Activated T-cell treated with anti-CD3 and anti-CD28 coated beads for 4 hours (primary cell): Measurements from ENCODE around the gene ACACA.
"Not testable (repeated sequence)": the region's sequence is repeated elsewhere in the genome, so short reads cannot be mapped to it uniquely, and the experiment has no call there.

Experiments
- DNase-seq: peaks from one replicate; pipeline ENCODE4 v3.0.0-alpha.2; 2020

The ACACA gene

DNA sequence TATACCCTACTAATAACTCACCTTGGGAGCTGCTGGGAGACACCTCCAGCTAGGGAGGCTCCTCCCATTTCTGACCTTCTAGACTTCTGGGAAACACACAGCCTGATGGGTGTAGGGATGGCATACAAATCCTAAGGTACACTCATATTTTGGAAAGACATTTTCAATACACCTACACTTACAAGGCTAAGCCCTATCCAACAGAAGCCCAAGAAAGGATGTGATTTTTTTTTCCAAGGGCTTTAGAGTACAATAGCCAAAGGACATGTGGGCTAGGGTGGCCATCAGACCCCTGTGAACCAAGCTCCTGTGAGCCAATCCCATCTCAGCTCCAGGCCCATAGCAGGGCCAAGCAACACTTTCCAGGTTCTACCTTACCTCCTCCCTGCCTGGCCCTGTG, 313.9 kb downstream of the ACACA start:
- no peak for DNase-seq

- no peak for DNase-seq
Observed at GRCh38 chr17:37092071-37092470, 314.6 kb downstream of the ACACA start.

GRCh38 chr17:37090941-37091340, 315.7 kb downstream of the ACACA start:
- no peak for DNase-seq

- no peak for DNase-seq
Observed at GRCh38 chr17:37089956-37090355, 316.7 kb downstream of the ACACA start.

DNA sequence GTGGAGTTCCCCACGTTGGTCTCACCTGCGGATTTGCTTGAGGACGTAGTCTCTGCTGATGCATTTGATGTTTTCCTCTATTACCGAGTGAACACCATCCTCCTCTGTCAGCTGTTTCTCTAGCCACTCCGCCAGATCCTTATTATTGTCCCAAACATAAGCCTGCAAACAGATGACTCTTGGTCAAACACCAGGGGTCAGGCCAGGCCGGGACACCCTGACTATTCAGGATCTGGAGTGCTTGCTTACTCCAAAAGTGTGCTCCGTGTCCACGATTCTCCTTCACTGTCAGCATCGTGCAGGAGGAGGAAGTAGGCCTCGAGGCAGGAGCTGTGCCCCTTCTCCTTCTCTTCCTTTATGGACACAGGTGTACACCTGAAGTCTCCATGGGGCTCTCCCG, 317.7 kb downstream of the ACACA start:
- DNase-seq: no peak

- DNase-seq: no peak
Observed at GRCh38 chr17:37088459-37088858, 318.2 kb downstream of the ACACA start.

GRCh38 chr17:37087683-37088082, 319.0 kb downstream of the ACACA start:
- no peak for DNase-seq

DNA sequence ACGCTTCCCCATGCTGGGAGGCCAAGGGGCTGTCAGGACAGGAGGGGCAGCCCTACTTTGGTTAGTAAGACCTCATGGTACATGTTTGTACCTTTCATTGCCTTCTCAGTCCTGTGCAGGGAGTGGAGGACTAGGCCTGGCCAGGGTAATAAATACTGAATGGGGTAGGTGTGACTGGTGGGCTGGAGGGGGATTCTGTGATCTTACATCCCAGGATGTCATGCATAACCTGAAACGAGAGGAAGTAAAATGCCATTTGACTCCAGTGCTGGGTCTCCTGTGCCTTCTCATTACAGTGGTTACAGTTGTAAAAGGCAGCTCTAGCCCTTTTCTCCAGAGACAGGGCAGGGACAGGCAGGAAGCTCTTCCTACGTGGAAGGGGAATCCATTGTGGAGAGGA, 319.7 kb downstream of the ACACA start:
- DNase-seq: no peak

GRCh38 chr17:37086334-37086733, 320.3 kb downstream of the ACACA start:
- DNase-seq: no peak

DNA sequence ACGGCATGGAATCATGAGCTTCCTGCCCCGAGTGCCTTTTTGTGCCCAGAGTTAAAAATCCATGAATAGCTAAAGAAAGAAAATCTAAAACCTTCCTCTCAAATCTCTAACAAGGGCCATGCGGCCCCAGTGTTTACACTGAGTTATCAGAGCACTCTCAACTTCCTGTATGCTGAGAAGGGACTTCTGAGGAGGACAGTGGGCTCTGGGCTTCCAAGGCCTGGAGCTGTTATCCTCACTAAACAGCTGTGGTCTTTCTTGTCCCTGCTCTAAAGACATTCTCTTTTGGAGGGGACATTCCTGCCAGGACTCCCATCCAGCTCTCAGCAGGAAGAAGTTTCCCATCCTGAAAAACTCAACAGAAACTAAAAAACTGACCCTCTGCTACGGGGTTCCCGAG, 322.3 kb downstream of the ACACA start:
- no peak for DNase-seq

DNA sequence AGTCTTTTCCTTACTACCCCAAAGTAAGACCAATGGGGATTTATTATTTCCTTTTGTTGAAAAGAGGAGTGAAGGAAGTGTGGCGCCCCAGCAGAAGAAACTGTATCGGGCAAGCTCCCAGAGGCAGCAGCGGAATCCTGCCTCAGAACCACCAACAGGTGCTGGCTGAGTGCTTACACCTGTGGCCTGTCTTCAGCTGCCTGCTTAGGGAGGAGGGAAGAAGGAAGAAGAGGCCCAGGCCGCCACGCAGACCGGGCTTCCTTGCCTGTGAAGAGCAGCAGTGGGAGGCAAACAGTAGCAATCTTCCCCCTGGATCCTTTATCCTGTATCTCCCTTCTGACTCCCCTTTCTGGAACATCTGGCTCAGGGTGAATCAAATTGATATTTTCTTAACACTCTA, 323.2 kb downstream of the ACACA start:
- no peak for DNase-seq

GRCh38 chr17:37082985-37083384, 323.7 kb downstream of the ACACA start:
- no peak for DNase-seq

DNA sequence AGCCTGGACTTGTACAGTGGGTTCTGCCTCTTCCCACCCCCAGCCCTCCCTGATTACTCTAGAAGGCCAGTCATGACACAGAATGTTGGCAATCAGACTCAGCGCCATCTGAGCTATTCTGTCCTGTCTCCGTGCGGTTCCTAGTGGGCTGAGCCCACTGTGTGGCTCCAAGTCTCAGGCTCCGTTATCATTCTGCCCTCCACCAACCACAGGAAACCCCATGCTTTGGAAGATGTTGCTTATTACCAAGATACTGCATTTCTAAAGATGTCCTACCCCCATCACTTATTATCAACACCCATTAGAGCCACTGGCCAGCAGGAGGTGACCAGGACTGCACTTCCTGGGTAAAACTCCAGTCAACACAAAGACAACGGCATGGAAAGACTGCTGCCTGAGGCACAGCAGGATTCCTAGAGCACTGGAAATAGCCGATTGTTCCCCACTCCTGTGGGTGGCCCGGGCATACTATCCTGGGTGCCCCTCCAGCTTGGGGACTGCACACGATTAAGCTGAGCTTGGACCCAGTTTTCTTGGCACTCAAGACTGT, 324.2 kb downstream of the ACACA start:
- DNase-seq: no peak

DNA sequence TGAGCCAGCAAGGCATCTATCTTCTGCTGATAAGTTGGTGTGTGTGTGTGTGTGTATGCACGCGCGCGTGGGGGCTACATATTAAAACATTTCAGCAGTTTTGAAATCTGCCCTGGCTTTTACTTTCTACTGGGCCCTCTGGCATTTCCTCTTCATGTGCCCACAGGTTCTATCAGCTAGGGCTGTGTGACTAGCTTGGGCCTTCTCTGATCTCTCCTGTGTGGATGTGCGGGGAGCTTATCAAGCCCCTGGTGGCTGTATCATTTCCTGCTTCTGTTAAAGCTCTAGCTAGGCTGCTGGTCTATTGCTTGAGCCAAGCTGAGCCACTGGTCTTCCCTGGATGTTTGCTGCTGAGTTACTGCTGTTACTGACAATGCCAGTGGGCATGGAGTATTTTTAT, 325.3 kb downstream of the ACACA start:
- no peak for DNase-seq

DNA sequence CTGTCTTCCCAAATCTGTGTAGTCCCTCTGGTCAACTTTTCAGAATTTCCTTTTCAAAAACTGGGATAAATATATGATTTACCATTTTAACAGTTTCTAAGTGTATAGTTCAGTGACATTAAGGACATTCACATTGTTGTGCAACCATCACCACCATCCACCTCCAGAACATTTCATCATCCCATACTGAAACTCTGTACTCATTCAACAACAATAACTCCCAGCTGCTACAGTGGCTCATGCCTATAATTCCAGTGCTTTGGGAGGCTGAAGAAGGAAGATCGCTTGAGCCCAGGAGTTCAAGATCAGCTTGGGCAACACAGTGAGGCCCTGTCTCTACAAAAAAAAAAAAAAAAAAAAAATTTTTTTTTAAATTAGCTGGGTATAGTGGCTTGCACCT, 326.9 kb downstream of the ACACA start:
- DNase-seq: no peak

DNA sequence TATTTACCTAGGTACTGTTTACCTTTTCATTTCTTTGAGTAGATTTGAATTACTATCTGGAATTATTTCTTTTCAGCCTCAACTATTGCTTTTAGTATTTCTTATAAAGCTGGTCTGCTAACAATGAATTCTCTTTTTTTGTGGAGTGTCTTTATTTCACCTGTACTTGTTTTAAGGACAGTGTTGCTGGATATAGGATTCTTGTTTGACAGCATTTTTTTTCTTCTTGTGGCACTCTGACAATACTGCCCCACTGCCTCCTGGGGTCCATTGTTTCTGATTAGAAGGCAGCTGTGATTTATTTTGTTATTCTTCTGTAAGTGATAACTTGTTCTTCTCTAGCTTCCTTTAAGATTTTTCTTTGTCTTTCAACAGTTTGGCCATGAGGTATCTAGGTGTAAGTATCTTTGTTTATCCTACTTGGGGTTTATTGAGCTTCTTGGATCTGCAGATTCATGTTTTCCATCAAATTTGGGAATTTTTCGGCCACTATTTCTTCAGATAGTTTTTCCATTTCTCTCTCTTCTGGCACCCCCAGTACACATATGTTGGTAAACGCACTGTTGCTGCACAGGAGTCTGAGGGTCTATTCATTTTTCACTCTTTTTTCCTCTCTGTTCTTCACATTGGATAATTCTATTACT, 327.4 kb downstream of the ACACA start:
- DNase-seq: no peak

GRCh38 chr17:37073464-37073863, 333.2 kb downstream of the ACACA start:
- DNase-seq: not testable (repeated sequence)

DNA sequence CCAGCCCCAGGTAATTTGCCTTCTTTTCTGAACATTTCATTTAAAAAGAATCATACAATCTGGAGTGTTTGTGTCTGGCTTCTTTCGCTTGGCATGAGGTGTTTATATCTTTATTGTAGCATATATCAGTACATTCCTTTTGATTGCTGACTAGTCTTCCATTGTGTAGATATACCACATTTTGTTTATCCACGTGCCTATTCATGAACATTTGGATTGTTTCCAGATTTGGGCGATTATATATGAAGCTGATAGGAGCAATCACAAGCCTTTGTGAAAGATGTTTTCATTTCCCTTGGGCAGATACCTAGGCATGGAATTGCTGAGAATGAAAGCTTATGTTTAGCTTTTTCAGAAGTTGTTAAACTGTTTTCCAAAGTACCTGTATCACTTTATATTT, 337.5 kb downstream of the ACACA start:
- DNase-seq: no peak

- no peak for DNase-seq
Observed at GRCh38 chr17:37068266-37068665, 338.4 kb downstream of the ACACA start.

DNA sequence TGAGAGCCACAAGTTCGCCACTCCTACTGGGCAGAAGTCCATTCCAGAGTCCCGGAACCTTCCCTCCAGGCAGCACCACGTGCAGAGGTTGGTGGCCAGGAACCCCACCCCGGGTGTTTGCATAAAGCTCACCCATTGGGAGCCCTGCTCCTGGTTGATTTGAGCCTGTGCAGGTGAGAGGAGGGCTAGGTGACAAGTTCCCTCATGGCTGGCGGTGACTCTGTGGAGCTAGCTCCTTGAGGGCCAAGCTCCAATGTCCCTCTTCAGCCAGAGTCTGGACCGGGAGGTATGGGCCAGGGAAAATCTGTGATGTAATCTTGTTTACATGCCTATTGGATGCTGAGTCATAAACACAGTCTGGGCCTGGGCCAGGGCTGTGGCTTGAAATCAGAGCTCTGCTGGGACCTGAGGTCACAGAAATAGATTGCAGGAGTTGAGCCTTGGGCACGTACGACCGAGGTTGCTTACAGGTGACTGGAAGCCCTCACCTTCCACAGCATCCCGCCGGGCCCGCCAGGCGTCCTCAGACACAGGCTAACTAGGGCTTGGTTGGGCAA, 339.0 kb downstream of the ACACA start:
- DNase-seq: no peak

DNA sequence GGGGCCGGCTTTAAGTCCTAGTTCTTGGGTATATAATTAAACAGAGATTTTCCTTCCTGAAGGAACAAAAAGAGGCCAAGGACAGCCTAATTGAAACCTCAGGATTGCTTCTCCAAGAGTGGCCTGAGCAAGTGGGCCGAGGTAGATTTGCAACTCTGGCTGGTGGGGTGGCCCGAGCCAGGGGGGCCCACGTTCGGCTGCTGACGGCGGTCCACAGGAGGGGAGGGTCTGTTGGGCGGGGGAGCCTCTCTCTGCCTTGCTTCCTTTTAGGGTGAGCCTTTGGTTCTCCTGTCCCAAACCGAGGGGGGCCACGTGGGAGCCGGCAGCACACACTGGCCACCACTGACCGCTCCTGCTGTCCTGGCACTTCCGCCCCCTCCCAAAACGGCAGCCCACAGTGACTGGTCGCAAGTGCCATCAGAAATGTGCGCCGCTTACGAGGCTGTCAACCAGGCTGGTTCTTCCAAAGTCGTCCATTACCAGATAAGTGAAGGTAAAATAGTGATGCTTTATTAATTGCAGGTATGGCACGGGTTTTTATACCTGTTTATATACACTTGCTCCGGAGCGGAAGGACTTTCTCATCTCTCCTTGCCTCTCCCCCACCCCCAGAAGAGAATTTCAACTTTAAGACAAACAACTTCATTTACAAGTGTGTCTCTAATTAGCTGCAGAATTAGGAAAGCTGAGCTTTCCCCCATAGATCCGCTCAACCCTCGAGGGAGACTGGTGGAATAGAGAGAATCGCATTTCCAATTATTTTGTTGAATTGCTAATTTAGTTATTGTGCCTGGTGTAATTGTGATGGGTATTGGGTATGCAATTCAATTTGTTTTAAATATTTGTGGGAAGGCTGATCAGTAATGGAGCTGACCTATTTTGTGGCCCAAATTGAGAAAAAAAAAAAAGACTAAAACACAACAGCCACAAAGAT, 340.0 kb downstream of the ACACA start:
- no peak for DNase-seq

- no peak for DNase-seq
Observed at GRCh38 chr17:37065486-37066321, 340.9 kb downstream of the ACACA start.

- no peak for DNase-seq
Observed at GRCh38 chr17:37064956-37065355, 341.7 kb downstream of the ACACA start.
